HG03469 (cell line): ENCODE measurements around the gene SLC66A2.

Experiments
- ATAC-seq: cut with Tn5 transposase; IDR thresholded peaks from one replicate; pipeline ENCODE4 v1.9.1; 2021; ENCODE audit warnings: mild to moderate bottlenecking, moderate library complexity, moderate number of reproducible peaks; ENCODE audit not compliant: unreplicated experiment

Gene SLC66A2

DNA sequence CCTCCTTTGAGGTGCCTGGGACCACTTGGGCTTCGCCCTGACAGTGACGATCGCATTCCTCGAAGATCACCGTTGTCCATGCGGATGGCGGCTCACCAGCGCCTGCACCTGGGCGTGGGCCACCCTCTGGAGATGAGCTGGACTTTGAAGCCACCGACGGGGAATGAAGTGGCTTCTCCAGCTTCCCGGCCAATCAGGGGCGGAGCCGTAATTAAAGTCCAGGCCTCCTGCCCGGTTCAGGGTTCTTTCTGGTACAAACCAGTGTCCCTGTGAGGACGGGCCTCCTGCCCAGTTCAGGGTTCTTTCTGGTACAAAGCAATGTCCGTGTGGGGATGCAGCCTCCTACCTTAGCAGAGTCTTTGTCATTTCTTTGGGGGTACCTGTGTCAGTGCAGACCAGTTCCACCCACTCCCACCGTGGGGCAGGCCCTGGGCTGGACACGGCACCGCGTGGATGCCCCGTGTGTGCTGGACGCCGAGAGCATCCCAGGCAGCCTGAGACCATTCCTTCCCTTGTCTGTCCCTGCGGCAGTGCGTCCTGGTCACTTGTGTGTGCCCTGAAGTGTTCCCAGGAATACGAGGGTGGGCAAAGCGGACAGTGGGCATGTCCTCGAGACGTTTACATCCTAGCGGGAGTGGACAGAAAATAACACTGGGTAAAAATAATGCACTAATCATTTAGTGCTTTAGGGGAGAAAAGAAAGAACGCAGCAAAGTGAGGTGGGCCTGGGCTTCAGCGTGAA lies 98.7 kb downstream of the SLC66A2 start:
- ATAC-seq: no peak
